Stimulated activated naive CD4-positive, alpha-beta T cell treated with Interleukin-2 at 50 U/mL for 16 hours (primary cell): ENCODE results near the gene SIDT1.

Source experiments
- DNase-seq: peaks from one replicate; lab custom pipeline; 2025; lab: John Stamatoyannopoulos, UW

The SIDT1 gene

DNA sequence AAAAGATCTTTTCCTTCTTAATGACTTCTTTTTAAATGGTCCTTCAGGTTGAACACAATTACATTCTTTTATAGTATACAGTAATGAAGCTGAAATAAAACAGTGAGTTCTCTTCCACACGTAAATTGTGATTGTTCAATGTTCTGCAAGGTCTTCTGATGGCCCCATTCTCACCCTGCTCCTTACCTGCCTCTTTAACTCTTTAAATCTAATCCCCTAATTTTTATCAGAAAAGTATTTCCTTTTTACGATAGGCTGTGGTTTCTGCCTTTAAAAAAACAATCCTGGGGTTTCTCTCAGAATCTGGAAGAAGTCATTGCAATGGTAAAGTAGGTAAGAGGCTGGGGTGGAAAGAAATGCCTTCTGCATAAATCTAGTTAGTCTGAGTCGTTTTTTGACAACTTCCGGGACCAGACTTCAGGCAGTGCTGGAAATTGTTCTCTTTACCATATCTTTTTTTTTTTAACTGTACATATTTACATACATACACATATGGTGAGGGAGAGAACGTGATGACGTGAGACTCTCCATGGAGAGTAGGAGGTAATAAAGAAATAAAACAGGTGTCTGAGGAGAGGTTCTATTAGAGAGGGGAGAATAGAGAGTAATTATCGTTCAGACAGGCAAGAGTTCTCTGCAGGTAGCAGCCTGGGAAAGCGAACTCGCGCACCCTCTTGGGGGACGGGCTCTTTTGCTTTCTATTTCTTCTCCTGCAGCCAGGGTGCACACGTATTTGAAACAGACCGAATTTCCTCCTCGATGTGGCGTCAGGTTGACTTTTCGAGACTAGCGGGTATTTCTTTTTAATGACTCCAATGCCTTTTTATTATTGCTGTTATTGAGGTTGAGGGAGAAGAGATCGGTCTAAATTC is at the start of gene SIDT1:
Gene SIDT1, plus strand, starts transcription at position 730 of the 872 bp plus-strand sequence. CDS start 467 bp downstream, outside the sequence.
- DNase-seq: peak; percentile 60

DNA sequence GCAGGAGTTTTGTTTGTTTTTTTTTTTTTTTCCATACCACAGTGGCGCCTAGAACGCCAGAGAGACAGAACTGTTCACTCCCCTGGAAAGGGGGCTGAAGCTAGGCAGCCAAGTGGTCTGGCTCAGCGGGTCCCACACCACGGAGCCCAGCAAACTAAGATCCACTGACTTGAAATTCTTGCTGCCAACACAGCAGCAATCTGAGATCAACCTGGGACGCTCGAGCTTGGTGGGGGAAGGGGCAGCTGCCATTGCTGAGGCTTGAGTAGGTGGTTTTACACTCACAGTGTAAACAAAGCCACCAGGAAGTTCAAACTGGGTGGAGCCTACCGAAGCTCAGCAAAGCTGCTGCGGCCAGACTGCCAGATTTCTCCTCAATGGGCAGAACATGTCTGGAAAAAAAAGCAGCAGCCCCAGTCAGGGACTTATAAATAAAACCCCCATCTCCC is 47.2 kb upstream of the SIDT1 start:
- no peak for DNase-seq

DNA sequence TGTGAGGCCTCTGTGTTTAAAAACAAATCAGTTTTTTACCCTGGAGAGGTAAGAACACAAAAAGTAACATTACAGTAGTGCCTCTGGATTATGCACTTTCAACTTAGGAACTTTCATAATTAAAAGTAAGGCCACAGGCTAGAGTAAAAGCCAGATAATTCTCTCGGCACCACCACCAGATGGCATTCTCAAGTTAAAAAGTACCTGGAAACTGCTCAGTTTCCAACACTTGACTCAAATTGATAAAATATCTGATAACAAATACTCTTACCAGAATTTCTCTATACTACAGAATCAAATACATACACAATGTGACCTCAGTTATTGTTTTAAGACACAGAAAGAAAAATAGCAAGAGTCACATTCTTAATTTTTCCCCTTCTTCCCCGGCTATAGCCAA is 37.3 kb upstream of the SIDT1 start:
- peak; percentile 2 for DNase-seq

DNA sequence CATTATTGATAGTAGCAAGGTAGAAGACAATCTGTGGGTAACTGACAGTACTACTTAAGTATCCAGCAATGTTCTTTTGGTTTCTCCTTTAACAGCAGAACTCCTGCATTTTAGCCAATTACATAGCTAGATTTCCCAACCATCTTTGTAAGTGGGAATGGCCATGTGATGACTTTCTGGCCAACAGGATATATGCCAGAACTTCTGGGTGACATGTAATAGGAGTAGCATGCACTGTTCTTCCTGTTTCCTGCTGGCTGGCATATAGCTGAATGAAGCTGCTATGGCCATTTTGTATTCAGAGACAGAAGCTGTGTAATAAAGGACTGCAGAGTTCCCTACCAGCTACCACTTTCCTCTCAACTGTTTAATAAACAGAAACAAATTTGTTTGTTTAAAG is 35.4 kb upstream of the SIDT1 start:
- no peak for DNase-seq

DNA sequence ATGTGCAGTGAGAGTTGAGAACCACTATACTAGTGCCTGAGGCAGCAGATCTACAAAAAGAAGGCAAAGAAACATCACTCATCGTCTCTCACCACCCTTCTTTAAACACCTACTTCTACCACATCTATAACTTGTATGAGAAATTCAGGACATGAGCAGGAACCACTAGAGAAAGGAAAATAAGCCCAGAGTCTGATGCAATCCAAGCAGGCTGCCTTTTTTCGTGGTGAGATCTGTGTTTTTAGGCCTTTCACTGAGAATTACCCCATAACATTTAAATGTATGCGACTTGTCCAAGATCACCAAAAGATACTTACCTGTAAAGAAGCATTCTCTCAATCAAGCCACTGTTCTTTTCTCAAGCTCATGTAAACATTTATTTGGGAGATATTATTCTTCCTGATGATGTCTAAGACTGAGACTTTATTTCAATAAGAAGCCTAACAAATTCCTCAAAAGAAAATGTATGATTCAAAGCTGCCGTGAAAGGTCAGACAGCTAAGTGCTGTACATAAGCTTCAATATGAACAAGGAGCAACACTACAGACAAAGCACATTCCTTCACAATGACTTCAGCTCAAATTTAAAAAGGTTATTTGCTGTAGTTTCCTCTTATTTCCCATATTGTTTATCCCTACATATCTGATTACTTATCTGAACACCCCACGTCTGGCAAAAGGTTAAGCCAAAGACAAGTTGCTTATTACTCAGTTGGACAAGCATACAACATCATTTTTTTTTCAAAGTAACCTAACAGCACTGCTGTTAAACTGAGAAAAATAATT is 33.9 kb upstream of the SIDT1 start:
- DNase-seq: no peak

DNA sequence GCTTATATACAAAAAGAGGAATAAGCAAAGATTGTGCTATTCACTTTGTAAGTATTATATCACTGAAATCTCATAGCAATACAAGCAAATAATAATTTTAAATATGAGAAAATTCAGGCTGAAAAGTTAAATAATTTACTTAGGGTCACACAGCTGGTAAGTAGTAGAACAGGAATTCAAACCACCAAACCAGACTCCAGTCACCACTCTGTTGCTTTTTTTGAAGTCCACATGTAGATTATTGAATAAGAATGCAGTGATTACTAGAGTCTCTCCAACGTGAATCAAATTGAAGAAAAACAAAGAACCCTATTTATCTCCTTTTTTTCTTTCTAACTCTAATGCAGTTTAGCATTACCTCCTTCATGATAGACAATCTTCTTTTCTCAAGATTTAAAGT is 33.3 kb upstream of the SIDT1 start:
- DNase-seq: no peak

DNA sequence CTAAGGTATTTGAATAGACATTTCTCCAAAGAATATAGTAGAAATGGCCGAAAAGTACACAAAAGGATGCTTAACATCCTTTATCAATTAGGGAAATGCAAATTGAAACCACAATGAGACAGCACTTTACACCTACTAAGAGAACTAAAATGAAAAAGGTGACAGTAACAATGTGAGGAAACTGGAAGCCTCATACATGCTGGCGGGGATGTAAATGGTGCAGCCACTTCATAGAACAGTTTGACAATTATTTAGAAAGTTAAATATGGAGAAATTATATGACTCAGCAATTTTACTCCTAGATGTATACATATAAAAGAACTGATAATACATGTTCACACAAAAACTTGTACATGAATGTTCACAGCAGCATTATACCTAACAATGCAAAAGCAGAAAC is 30.8 kb upstream of the SIDT1 start:
- no peak for DNase-seq

DNA sequence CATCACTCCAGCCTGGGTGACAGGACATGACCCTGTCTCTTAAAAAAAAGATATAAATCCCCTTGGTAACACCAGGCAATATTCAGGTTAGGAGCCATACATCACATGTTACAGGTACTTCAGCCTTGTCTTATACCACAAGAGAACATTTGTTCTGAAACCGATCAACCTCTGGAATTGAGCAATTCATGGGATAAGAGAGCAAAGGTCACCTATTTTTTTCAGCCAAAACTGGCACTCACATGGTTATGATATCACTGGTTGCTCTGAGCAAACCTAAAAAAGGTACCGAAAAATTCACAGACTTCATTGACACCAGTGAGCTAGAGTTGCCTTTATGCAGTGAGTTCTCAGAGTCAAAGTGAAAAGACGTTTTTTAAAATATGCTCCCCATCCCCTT is 26.5 kb upstream of the SIDT1 start:
- no peak for DNase-seq

DNA sequence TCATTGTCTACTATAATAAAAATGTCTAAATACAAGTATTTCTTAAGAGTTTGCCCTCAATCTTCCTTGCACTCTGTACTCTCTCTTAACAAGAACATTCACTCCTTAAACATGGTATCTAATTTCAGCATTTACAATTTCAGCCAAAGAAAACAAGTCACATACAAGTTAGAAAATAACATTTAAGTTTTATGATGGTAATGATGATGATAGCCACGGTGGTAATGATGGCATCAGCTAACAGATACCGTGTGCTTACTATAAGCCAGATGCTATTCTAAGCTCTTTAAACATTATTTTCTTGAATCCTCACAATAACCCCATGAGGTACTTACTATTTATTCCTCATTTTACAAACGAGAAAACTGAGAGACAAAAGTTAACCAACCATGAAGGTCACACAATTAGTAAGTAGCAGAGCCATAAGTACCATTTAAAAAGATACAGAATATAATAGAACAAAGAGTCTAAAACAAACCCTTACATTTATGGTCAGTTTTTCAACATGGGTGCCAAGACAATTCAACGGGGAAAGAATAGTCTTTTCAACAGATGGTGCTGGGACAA is 24.8 kb upstream of the SIDT1 start:
- no peak for DNase-seq

DNA sequence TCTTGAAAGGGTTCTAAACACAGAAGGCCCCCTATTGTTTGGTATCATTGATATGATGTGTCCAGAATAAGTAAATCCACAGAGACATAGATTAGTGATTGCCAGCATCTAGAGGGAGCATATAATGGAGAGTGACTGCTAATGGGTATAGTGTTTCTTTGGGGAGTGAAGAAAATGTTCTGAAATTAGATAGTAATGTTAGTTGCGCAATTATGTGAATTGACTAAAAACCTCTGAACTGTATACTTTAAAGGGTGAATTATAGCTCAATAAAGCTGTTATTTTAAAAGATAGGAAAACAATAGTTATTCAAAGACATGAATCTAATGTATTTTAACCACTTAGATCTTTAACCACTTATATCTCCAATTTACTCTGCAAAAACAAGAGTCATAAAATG is 23.4 kb upstream of the SIDT1 start:
- no peak for DNase-seq

DNA sequence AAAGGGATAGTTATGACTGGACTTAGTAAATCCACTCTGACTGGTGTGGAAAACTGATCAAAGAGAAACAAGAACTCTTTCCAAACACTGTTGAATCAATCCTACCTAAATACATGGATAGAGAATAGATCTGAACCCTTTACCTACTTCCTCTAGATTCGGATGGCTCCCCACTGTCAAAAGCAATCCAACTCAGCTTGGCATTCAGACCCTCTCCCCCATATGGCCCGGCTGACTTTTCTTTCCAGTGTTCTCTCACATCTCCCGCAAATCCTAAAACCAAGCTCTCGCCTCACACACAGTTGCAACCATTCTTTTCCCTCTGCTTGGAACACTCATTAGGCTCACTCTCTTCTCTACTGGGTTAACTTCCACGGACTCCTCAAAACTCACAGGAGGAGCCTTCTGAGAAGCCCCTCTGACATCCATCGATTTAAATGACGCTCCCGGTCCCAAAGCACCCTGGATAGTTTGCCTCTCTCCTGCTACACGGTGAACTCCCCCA is 18.0 kb upstream of the SIDT1 start:
- DNase-seq: no peak

DNA sequence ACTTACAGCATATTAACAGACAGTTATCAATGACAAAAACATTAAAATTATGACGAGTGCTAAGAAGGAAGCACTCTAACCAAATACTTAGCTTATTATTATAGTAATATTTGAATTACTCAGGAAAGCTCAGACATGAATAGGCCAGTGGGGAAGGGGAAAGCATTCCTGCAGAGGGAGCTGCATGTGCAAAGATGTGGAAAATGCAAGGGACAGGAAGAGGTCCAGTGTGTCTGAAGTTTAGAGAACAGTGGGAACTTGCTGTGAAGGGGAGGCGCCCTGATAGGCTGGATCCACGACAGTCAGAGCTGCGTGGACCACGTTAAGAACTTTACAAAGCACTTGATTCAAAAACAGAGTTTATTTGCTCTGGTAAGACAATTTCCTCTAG is 16.2 kb upstream of the SIDT1 start:
- DNase-seq: no peak

DNA sequence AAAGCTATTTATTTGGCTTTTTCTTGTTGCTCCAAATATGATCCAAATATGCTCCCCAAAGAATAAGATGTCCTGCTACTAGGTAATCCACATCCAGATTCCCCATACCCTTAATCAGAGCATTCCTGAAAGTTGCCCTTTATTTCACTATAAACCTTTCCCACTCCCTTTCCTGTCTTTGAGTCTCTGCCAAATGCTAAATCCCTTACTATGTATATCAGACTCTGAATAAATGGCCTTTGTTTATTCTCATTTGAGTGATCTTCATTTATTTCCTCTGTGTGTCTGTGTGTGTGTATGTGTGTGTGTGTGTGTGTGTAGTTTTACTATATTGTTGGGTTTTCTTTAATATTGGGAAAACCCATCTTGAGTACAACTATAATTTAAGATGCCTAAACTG is 10.4 kb upstream of the SIDT1 start:
- DNase-seq: no peak

DNA sequence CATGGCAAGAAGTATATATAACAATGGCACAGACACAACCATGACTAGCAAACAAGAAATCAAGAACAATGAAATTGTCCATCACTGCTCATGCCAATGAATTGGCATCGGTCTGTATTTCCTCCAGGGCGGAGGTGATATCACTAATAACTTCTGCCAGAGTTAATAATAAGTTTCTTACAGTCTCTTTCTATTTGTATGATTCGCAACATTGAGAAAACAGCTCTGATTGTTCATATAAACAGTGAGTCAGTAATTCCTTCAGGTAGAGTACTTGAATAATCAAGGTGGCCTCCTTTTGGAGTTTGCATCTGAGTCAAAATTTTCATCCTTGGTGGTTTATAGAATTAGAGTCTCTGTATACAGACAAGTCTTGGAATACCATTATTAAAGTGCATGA is 9.1 kb upstream of the SIDT1 start:
- no peak for DNase-seq

DNA sequence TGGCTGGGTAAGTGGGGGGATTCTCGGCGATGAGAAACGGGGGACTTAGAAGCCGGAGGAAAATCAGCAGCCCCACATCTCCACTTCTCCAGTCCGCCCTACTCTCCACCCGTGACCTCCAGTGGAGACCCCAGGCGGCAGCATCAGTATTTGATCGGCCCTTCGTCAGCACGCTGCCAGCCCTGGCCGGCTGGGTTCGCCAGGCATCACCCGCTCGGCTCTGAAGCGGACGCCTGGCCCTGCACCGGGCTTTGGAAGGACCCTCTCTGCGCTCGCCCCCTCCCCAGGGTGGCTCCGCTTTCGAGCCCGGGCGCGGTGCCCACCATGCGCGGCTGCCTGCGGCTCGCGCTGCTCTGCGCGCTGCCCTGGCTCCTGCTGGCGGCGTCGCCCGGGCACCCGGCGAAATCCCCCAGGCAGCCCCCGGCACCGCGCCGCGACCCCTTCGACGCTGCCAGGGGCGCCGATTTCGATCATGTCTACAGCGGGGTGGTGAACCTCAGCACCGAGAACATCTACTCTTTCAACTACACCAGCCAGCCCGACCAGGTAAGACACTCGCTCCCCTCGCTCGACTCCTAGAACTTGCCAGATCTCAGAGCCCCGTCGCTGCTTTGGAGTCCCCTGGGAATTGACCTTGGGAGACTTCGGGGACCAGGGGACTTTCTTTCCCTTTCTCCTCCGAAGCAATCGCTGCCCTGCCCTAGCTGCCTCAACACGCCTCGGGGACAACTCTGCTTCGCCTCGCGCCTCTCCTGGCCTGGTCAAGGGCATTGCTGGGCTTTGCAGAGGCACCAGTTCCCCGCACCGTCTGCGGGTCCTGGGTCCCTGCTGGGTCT is 561 bp downstream of the SIDT1 start:
- DNase-seq: peak; percentile 53

DNA sequence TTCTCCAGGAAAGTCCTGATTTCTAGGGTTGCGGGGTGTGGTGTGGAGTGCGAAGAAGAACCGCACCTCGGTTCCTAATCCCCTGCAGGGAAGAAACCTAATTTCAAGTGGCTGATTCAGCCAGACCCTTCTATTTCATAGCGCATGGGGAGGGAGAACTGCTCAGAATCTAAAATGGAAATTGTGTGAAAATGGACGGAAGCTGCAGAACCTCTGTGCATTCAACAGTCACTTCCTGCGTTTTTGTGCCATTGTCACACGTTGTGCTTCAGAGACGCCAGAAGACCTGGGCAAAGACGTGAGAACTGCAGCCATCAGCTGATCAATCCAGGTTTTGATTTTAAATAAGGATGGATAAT is 1.2 kb downstream of the SIDT1 start:
- peak; percentile 14 for DNase-seq

DNA sequence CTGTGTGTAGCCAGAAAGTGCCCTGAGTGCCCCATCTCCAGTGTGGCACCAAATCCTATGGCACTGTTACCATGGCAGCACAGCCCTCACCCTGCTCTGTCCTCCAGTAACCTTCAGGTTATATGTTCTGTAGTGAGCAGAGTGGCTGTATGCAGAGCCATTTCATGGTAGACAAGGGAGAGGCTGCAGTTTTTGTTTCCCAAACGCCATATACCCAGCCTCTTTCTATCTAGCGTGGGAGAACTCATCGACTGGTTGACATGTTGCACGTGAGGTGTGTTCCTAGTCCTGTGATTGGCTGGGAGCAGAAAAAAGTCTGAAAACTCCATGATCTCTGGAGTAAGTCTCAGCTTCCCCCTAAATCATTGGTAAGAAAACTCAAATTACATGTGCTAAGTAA is 2.0 kb downstream of the SIDT1 start:
- no peak for DNase-seq

DNA sequence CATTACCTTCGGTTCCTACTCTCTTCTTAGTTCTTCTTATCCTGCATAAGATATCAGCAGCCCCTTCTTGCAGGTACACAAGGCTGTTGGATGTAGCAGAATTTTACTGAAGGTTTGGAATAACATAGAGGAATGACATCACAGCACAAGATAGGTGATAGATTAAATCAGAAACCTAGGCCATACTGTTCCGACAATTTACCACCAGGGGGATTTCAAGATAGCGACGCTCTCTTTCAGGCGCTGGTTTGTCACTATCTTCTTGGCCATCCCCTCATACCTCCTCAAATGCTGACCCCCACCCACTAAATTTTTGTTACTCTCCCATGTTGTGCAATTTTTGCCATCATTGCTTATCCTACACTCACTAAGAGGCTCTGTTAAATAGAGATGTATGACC is 3.5 kb downstream of the SIDT1 start:
- no peak for DNase-seq

DNA sequence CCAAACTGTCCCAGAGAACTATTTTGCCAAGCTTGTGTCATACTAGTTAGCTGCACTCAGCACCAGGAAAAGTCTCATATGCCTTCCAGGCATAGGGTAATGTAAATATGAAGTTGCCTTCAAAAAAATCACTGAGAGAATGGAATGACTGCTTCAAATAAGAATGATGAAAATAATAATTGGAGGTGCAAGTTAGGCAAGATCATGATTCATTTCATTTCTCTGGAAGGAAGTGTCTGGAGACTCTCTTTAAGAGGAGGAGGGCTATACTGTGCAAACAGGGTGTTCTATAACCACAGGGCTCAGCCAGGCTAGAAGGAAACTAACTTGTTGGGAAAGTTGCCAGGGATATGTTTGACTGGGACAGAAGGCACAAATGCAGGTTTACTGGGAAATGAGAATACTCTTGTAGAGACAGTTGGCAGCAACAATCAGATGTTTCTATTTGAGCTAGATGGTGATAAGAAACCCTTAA is 4.3 kb downstream of the SIDT1 start:
- no peak for DNase-seq

DNA sequence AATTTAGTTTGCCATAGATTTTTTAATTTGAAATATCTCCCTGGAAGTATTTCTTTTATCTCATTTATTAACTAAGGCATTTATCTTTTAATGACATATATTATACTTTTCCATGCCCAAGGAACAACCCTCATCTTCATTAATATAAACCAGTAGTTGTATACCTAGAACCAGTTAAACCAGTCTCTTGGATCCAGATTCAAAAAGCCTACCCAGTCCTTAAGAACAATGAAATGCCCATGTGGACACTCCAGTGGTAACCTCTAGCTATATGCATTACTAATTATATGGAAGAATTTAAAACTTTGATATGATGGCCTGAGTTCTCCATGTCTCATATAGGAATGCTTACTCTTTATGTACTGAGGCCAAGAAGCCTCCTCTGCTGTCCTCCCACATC is 4.8 kb downstream of the SIDT1 start:
- no peak for DNase-seq

DNA sequence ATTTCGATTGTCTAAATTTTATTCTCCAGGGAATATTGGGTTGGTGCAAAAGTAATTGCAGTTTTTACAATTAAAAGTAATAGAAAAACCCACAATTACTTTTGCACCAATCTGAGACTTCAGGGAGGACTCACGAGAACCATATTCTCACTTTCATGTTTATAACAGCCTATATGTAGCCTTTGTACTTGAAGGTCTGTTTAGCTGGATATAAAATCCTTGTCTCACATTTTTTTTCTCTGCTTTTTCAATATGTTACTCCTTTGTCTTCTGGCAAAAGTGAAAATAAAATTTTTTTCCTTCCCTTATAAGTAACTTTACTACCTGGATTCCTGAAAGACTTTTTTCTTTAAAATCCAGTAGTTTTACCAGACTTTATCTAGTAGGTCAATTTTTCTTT is 9.2 kb downstream of the SIDT1 start:
- DNase-seq: no peak

DNA sequence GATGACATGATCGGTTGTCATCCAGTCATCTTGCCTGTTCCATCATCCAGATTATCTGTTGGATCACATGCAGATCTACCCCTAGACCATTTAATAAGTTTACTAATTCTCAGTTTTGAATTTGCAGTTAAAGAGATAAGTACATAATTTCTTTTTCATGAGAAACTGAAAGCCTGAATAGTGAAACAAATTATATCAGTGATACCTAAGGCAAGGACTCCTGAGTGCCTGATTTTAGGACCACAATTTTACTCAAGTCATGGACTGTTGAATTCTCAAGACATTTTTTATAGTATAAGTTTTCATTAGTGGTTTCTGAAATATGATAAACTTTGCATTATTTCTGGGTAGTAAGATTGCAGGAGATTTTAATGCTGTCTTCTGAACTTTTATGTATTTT is 13.2 kb downstream of the SIDT1 start:
- no peak for DNase-seq
